Thyroid gland (tissue), 4 donors: ENCODE results near the gene INSIG2. TPM values are rescaled to one million over a fixed set of nuclear protein-coding genes. Genes with fewer than 3 reads are reported as not detected.

ENCODE experiments used
- total RNA-seq, 4 donors: library from RNA; depleted of rRNA; stranded (reverse); fragments of >200 nt; gene quantifications; one replicate each; pipeline ENCODE4 v1.2.3, GENCODE V29; 2016

Gene INSIG2
- total RNA-seq, 4 donors from 2014 or later = 14.3 to 22.8 (median 17.0) TPM

Other genes starting within 250 kb of the INSIG2 start
- gene CCDC93, start 74.4 kb upstream of the INSIG2 start, total RNA-seq = 10 to 100 TPM; 25.6 to 52.4 (median 33.1) TPM